ENCODE measurements around the gene BRF1. TPM values are rescaled to one million over a fixed set of nuclear protein-coding genes. Genes with fewer than 3 reads are reported as not detected.

The BRF1 gene
- total and polyA plus RNA-seq, 8 donors, result 13.6 to 50.2 (median 20.4) TPM

GRCh38 chr14:105187935-105188524, 112.8 kb downstream of the BRF1 start:
- Histone ChIP-seq H3K36me3 (no peaks in the 10 kb centered on the region), H3K27ac (no peak overlapping the region), H3K27me3 (peaks cover 0 to 3% (median 0%) of the 10 kb centered on the region in 4 donors), H3K9me3 (no peaks in the 10 kb centered on the region), H3K4me1 (no peaks in the 10 kb centered on the region), H3K4me3 (no peak overlapping the region)
- FAIRE-seq (no peak), ATAC-seq (peak; percentile 78 to 94 (median 80)), DNase-seq (peak in 4 of 6 donors; percentile 70 to 81 (median 76))
- 52 to 53% methylated on average over 14 of the region's 14 CpGs for WGBS, 2 donors
- intact Hi-C loops (cut with DNase I), result loop anchor here in 1 of 3 donors (5.0 kb wide), 1 partner anchor 96 kb away; no protein-coding TSS in a partner anchor
- peak in 2 of 4 donors; percentile 10 to 15 for TF ChIP-seq CTCF (IDR thresholded peaks at IDR 0.05)

- 24 to 40% methylated on average over 3 to 4 of the region's 4 CpGs for WGBS, 2 donors
- Histone ChIP-seq H3K27ac (no peak overlapping the region), H3K4me1 (no peaks in the 10 kb centered on the region), H3K36me3 (no peaks in the 10 kb centered on the region), H3K9me3 (no peaks in the 10 kb centered on the region), H3K27me3 (peaks cover 0 to 3% (median 0%) of the 10 kb centered on the region in 4 donors), H3K4me3 (no peak overlapping the region)
- DNase-seq, result no peak
- no peak for TF ChIP-seq CTCF (IDR thresholded peaks at IDR 0.05)
- intact Hi-C loops (cut with DNase I), result loop anchor here in 1 of 3 donors (5.0 kb wide), 1 partner anchor 95 kb away; no protein-coding TSS in a partner anchor
- no peak for FAIRE-seq
- ATAC-seq, result peak; percentile 48 to 76 (median 64)
These were observed 113.7 kb downstream of the BRF1 start for GRCh38 chr14:105187116-105187515.

- Histone ChIP-seq H3K9me3 (no peaks in the 10 kb centered on the region), H3K27ac (no peak overlapping the region), H3K27me3 (no peaks in the 10 kb centered on the region), H3K36me3 (no peaks in the 10 kb centered on the region), H3K4me3 (no peak overlapping the region), H3K4me1 (peaks cover 0 to 3% (median 0%) of the 10 kb centered on the region in 3 donors)
- WGBS, 2 donors, result 52 to 63% methylated on average over 4 of the region's 4 CpGs
- no peak for TF ChIP-seq CTCF (IDR thresholded peaks at IDR 0.05)
- FAIRE-seq, result no peak
- intact Hi-C loops (cut with DNase I), result loop anchor here in 1 of 3 donors (5.0 kb wide), 1 partner anchor 94 kb away; no protein-coding TSS in a partner anchor
- no peak for ATAC-seq
- DNase-seq, result no peak
These were observed 114.8 kb downstream of the BRF1 start for GRCh38 chr14:105185973-105186372.

- no peak for DNase-seq
- intact Hi-C loops (cut with DNase I), result loop anchor here in 1 of 3 donors (5.0 kb wide), 1 partner anchor 93 kb away; no protein-coding TSS in a partner anchor
- ATAC-seq, result no peak
- FAIRE-seq, result no peak
- Histone ChIP-seq H3K27me3 (no peaks in the 10 kb centered on the region), H3K27ac (no peak overlapping the region), H3K4me1 (peaks cover 4 to 9% (median 6%) of the 10 kb centered on the region in 3 donors), H3K36me3 (no peaks in the 10 kb centered on the region), H3K4me3 (no peak overlapping the region), H3K9me3 (no peaks in the 10 kb centered on the region)
- WGBS, 2 donors, result 71 to 76% methylated on average over 15 to 18 of the region's 18 CpGs
- TF ChIP-seq CTCF (IDR thresholded peaks at IDR 0.05), result no peak
These were observed 115.8 kb downstream of the BRF1 start for GRCh38 chr14:105185001-105185400.

- H3K27me3 ChIP-seq, result no peaks in the 10 kb centered on the region
- peaks cover 4 to 10% (median 6%) of the 10 kb centered on the region in 3 donors for H3K4me1 ChIP-seq
- DNase-seq, result no peak
- FAIRE-seq, result no peak
- no peak overlapping the region for H3K27ac ChIP-seq
- ATAC-seq, result no peak
- no peaks in the 10 kb centered on the region for H3K36me3 ChIP-seq
- H3K9me3 ChIP-seq, result no peaks in the 10 kb centered on the region
- WGBS, 2 donors, result 73 to 78% methylated on average over 9 of the region's 9 CpGs
- intact Hi-C loops (cut with DNase I), result no loop called here
- H3K4me3 ChIP-seq, result no peak overlapping the region
- no peak for TF ChIP-seq CTCF (IDR thresholded peaks at IDR 0.05)
These were observed 116.3 kb downstream of the BRF1 start for GRCh38 chr14:105184461-105184860.

Measured in pancreas (tissue), 10 donors.